GM21723 (cell line): Measurements from ENCODE around the gene PRSS21.

ENCODE experiments used
- ATAC-seq: cut with Tn5 transposase; IDR thresholded peaks from one replicate; pipeline ENCODE4 v1.9.1; 2021; ENCODE audit warnings: mild to moderate bottlenecking, moderate library complexity; ENCODE audit not compliant: unreplicated experiment

PRSS21 gene

DNA sequence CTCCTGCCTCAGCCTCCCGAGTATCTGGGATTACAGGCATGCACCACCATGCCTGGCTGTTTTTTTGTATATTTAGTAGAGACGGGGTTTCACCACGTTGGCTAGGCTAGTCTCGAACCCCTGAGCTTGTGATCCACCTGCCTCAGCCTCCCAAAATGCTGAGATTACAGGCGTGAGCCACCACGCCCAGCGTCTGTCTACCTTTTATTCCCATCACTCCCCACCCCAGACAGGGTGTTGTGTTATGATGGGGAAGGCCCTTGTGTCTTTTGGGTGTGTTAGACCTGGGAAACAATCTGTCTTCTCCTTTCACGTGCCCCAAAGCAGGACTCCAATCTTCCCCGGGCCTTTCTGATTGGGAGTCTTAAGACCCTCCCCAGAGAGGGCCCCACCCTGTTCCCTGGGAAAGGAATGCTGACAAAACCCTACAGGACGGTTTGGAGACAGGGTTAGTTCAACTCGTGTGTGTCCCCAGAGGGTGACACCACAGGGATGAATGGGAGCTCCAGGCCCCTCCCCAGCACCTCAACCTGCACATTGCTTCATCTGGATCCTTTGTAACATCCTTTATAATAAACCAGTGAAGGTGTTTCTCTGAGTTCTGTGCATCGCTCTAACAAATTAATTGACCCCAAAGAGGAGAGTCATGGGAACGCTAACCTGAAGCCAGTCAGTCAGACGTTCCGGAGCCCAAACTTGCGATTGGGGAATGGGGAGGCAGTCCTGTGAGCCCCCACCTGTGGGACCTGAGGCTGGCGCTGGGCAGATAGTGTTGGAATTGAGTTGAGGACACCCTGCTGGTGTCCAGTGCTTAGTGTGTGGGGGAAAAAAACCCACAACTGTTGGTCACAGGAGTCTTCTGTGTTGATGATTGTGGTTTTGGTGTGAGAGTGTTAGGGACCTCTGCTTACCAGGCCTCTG is 36.8 kb upstream of the PRSS21 start:
- ATAC-seq = no peak

DNA sequence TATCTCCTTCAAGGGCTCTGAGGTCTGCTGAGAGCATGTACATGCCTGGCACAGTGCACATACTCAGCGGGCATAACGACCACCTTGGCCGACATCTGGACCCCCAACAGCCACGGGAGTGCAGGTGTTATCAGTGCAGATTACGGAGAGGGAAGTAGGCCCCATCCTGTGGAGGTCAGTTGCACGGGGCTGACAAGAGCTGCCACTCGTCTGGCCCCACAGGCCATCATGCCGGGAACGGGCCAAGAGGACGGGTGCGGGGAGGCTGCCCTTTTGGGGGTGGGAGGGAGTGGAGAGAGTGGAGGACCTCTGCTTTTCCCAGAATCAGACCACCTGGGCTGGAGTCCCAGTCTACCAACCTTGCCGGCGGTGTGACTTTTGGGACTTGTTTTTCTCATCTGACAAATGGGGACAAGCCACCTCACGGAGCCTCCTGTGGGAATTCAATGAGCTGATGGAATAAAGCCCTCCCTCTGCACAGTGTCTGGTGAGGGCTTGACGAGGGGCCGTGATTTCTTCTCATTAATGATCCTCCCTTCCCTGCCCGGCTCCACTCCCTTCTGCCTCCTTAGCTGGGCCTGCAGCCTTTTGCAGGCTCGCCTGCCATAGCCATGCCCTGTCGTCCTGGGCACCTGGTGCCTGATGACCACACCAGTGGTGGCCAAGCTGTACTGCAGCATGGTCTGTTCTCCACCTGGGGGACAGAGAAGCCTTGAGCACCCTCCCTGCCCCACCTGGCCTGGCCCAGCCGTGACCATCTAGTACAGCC is 34.3 kb upstream of the PRSS21 start:
- no peak for ATAC-seq

- ATAC-seq = no peak
Measured at GRCh38 chr16:2783581-2784357, 33.3 kb upstream of the PRSS21 start.

DNA sequence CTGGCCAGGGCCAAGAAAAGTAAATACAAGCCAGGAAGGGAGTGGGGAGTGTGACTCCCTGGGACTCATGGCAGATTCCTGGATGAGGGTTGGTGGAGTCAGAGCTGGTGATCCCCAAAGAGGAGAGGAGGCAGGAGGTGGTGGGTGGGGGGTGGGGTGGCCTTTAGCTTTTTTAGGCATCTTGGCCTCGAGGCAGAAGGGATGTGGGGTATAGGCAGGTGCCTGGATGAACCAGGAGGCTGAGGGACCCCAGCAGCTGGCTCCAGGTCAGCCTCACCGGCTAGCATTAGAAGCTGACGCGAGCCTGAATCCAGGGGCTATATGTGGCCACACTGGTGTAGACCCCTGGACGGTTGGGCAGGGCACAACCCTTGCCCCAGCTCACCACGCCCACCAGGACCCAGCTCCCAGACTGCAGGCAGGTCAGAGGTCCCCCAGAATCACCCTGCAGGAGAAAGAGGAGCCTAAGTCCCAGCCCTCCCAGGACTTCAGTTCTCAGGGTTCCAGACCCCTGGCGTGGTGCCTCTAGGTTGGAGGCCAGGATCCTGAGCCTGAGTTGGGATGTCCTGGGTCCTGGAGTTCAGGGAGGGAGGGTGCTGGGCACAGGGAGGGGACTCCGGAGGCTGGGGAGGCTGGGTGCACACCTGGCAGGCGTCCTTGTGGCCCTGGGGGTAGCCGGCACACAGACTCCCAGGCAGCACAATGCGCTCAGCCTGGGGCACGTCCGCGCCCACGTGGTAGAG is 32.5 kb upstream of the PRSS21 start:
- ATAC-seq = no peak

DNA sequence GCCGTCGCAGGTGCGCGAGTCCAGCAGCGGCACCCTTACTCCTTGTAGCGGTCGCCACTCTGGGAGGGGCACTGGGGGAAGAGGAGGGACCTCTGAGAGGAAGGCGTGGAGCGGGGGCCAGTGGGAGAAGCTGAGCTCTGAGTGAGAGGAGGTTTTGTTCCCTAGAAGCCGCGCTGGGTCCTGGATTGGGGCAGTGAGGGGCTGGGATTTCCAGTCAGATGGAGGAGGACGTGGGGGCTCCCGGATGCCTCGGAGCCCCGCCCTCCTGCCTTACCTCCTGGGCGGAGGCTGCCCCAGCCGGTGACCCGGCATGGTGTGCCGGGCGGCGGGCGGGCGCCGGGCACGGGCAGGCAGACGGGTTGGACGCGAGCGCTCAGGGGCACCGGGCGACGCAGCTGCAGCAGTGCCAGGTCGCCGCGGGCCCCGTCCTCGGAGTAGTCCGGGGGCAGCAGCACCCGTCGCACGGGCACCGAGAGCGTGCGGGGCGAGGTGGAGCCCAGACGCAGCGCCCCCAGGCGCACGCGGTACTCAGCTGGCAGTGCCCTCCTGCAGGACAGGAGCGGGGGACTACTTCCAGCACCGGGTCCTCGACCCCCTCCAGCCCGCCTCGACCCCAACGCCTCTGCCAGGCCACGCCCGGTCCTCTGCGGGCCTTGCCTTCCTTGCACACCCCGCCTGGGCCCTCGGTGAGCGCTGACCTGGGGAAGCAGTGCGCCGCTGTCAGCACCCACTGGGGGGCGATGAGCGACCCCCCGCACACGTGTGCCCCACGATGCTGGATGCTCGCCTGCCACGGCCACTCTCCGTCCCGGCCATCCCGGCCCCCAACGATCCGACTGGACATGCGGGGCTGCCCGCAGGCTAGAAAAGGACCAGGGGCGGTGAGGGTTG is 31.7 kb upstream of the PRSS21 start:
- no peak for ATAC-seq

DNA sequence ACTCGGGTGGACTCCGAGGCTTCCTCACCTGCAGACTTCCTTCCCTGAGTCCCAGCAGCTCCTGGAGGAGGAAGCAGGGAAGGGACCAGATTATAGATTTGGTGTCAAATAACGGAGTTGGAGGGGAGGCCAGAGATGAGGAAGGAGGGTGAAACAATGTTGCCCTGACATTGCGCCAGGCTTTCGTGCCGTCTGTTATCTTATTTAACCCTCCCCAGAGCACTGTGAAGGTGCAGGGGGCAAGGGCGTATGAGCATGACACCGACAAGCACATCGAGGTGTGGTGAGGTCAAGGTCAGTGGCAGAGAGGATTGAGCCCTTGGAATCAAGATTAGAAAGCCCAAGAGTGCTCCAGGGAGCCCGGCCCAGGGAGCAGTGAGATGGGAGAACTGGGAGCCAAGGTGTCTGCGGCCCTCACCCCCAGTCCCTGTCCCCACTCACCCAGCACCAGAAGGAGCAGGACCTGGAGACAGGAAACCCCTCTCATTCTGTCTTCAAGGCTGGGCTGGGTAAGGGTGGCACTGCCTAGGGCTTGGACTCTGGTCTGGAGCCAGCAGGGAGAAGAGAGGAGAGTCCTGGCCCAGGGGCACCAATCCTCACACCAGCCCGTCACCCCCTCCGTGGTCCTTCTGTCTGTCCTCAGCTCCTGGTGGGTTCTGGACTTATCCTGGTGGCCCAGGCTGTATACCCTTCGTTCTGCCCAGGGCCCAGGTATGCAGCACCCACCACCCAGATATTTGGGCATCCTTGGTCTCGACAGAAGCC is 30.8 kb upstream of the PRSS21 start:
- ATAC-seq = no peak

DNA sequence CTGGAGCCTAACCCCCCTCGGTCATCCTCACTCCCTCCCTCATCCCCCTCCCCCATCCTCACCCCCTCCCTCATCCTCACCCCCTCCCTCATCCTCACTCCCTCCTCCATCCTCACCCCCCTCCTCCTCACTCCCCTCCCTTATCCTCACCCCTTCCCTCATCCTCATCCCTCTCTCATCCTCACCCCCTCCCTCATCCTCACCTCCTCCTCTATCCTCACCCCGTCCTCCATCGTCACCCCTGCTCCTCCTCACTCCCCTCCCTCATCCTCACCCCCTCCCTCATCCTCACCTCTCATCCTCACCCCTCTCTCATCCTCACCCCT is 30.2 kb upstream of the PRSS21 start:
- ATAC-seq = no peak

- no peak for ATAC-seq
Measured at GRCh38 chr16:2787406-2787805, 29.6 kb upstream of the PRSS21 start, which contains the start of gene PRSS33. Gene PRSS33 (minus strand): TSS chr16:2787560. CDS start chr16:2786547, 1,013 bp downstream.

DNA sequence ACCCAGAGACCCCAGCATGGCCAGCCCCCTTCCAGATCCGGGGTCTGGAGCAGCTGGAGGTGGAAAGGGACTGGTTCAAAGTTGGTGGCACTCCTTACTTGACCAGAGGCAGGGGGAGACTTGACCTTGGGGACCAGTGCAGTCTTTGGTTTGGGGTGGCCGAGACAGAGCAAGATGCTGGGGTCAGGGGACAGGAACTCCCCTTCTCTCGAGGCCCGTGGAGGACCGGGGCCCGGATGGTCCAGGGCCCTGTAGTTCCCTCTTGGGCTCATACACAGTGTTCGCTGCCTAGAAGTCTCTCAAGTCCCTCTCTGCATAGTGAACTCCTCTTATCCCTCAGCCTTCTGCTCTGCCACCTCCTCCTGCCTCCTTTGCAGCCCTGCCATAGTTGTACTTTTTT is 29.1 kb upstream of the PRSS21 start:
- ATAC-seq = no peak

- ATAC-seq = no peak
Measured at GRCh38 chr16:2790631-2791030, 26.4 kb upstream of the PRSS21 start.

DNA sequence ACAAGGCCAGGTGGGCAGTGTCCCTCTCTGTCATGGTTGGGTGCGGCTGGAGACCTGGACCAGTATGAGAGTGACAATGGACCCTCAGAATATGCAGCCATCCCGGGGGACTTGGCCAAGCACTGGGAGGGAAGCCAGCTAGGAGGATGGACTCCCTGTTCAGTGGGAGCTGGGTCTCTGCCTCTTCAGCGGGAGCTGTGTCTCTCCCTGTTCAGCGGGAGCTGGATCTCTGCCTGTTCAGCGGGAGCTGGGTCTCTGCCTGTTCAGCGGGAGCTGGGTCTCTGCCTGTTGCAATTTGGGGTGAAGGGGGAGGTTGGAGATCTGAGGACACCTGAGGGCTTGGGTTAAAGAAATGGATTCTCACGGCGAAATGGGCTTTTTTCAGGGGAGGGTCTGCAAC is 25.9 kb upstream of the PRSS21 start:
- ATAC-seq = no peak

GRCh38 chr16:2792940-2793339 is 24.1 kb upstream of the PRSS21 start:
- no peak for ATAC-seq

GRCh38 chr16:2795395-2796143 is 21.5 kb upstream of the PRSS21 start:
- ATAC-seq = no peak

DNA sequence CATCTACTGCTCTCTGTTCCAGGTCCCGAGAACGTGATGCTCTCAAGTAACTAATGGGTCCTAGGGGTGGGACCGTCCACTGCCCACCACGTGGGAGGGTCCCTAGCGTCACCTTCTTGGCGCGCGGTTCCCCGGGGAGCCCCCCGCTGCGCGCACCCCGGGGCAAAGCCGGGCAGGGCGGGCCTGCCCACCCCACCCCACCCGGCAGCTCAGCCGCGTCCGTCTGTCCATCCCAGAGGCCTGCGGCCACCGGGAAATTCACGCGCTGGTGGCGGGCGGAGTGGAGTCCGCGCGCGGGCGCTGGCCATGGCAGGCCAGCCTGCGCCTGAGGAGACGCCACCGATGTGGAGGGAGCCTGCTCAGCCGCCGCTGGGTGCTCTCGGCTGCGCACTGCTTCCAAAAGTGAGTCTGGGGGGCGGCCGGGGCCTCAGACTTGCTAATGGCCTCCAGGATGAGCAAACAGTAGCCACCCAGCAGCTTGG is 18.3 kb upstream of the PRSS21 start:
- ATAC-seq = no peak

DNA sequence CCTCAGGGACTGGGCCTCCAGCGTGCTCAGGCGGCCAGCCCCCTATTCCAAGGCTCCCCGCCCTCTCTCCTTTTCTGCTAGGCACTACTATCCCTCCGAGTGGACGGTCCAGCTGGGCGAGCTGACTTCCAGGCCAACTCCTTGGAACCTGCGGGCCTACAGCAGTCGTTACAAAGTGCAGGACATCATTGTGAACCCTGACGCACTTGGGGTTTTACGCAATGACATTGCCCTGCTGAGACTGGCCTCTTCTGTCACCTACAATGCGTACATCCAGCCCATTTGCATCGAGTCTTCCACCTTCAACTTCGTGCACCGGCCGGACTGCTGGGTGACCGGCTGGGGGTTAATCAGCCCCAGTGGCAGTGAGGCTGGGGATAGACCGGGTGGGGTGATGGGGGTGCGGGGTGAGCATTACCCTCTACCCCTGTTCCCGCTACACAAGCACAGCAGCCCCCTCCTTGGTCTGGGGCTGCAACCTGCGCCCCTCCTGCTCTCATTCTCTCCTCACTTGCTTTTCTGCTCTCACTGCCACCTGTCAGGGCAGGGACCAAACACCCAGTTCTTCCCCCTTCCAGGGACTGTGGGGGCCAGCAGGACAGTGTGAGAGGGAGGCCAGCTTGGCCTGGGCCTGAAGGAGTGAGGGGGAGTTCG is 17.7 kb upstream of the PRSS21 start:
- no peak for ATAC-seq

DNA sequence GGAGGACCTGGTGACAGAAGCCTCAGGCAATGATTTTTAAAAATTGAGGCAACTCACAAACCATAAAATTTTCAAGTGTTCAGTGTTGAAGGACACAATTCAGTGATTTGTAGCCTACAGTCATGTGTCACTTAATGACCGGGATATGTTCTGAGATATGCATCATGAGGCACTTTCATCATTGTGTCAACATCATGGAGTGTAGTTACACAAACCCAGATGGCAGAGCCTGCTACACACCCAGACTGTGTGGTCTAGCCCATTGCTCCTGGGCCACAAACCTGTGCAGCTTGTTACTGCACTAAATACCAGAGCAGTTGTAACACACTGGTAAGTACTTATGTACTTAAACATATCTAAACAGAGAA is 17.2 kb upstream of the PRSS21 start:
- ATAC-seq = no peak

GRCh38 chr16:2803545-2804195 is 13.4 kb upstream of the PRSS21 start:
- no peak for ATAC-seq
